Breast epithelium (tissue), 3 donors: Measurements from ENCODE around the gene TIFAB.

Experiments used
- POLR2AphosphoS5 ChIP-seq, 3 donors: sonication (generic); formaldehyde crosslinking; IDR thresholded peaks; one replicate each; pipeline ENCODE4 v1.6.1; 2017; ENCODE audit warnings: antibody characterized with exemption in 3 of 3
- TF ChIP-seq, protein P1 (sequence below), 3 donors: fragments of 450-650 bp; IDR thresholded peaks; one replicate each; pipeline ENCODE4 v1.5.1; 2016 to 2017; ENCODE audit warnings: antibody characterized with exemption in 3 of 3, mild to moderate bottlenecking in 3 of 3, moderate library complexity in 3 of 3

DNA sequence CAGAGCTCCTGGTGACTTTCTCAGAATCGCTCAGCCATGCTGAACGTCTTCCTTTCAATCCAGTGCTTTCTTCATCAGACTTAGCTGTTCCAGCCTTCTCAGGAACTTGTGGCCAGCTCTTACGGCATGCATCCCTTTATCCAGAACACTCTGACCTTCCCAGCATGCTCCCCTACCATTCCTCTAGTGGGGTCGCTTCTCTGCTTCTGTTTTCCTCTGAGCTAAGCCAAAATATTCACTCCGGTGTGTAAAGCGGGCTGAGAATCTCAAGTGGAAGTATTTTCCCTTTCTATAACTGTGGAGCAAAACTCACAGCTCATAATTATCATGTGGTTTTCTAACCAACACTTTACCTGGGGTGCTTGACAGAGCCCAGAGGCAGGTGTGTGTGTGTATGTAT lies 11.2 kb downstream of the TIFAB start:
- TF ChIP-seq POLR2AphosphoS5 (IDR thresholded peaks at IDR 0.05), result no peak
- TF ChIP-seq, protein P1, sequence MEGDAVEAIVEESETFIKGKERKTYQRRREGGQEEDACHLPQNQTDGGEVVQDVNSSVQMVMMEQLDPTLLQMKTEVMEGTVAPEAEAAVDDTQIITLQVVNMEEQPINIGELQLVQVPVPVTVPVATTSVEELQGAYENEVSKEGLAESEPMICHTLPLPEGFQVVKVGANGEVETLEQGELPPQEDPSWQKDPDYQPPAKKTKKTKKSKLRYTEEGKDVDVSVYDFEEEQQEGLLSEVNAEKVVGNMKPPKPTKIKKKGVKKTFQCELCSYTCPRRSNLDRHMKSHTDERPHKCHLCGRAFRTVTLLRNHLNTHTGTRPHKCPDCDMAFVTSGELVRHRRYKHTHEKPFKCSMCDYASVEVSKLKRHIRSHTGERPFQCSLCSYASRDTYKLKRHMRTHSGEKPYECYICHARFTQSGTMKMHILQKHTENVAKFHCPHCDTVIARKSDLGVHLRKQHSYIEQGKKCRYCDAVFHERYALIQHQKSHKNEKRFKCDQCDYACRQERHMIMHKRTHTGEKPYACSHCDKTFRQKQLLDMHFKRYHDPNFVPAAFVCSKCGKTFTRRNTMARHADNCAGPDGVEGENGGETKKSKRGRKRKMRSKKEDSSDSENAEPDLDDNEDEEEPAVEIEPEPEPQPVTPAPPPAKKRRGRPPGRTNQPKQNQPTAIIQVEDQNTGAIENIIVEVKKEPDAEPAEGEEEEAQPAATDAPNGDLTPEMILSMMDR (IDR thresholded peaks at IDR 0.05), result no peak
